ENCODE results near the gene NLRX1. TPM values are rescaled to one million over a fixed set of nuclear protein-coding genes. Genes with fewer than 3 reads are reported as not detected.
"Not testable (repeated sequence)": the region's sequence is repeated elsewhere in the genome, so short reads cannot be mapped to it uniquely, and the experiment has no call there.

The NLRX1 gene
- total RNA-seq, 1 donor from 2014 or later, result 19.1 TPM

GRCh38 chr11:119153049-119153818 lies 15.3 kb upstream of the NLRX1 start:
- DNase-seq, result no peak

GRCh38 chr11:119154178-119154577 lies 14.3 kb upstream of the NLRX1 start:
- no peak for DNase-seq

GRCh38 chr11:119155733-119156492 lies 12.6 kb upstream of the NLRX1 start:
- no peak for DNase-seq

- no peak for DNase-seq
These were observed 12.0 kb upstream of the NLRX1 start for GRCh38 chr11:119156496-119156895.

DNA sequence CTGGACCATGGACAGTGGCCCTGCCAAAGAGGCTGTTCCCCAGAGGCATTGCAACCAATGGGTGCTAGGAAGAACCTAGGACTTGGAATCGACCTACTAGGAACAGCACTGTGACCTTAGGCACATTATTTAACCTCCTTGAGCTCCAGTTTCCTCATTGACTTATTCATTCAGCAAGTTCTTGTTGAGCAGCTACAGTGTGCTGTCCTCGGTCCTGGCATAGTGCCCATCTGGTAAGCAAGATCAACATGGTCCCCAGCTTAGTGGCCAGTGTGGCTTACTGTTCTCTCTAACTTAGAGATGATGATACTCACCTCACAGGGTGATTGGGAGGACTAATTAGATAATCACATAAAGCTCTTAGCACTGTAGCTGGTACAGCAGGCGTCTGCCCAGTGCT lies 11.5 kb upstream of the NLRX1 start:
- no peak for DNase-seq

DNA sequence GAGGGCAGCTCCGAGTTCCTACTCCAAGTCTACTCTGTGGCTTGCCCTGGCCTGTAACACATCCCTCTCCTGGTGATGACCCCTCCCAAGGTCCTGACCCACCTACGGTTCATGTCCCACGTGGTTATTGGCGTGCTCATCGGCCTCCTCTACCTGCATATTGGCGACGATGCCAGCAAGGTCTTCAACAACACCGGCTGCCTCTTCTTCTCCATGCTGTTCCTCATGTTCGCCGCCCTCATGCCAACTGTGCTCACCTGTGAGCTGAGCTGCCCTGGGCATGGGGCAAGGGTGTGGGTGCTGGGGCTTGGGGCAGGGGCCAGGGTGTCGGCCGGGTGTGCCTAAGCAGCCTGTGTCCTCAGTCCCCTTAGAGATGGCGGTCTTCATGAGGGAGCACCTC lies 10.1 kb upstream of the NLRX1 start:
- no peak for DNase-seq

DNA sequence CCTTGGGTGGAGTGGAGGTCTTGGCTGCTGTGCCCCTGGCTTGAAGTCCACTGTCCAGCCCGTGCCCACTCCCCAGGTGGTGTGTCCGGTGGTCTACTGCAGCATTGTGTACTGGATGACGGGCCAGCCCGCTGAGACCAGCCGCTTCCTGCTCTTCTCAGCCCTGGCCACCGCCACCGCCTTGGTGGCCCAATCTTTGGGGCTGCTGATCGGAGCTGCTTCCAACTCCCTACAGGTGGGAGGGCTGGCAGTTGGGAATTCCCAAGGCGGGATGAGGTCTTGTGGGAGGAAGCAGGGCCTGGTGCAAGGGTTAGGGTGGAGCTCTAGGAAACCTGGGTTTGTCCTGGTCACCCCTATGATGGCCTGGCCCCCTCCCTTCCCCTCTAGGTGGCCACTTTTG lies 8.4 kb upstream of the NLRX1 start:
- DNase-seq, result no peak

- DNase-seq, result no peak
These were observed 6.7 kb upstream of the NLRX1 start for GRCh38 chr11:119161871-119162270.

- no peak for DNase-seq
These were observed 2.0 kb upstream of the NLRX1 start for GRCh38 chr11:119166368-119167076.

GRCh38 chr11:119167077-119167458 lies 1.5 kb upstream of the NLRX1 start:
- not testable (repeated sequence) for DNase-seq

GRCh38 chr11:119167933-119168332 lies 592 bp upstream of the NLRX1 start:
- no peak for DNase-seq

GRCh38 chr11:119169282-119169719 lies 776 bp downstream of the NLRX1 start:
- no peak for DNase-seq

DNA sequence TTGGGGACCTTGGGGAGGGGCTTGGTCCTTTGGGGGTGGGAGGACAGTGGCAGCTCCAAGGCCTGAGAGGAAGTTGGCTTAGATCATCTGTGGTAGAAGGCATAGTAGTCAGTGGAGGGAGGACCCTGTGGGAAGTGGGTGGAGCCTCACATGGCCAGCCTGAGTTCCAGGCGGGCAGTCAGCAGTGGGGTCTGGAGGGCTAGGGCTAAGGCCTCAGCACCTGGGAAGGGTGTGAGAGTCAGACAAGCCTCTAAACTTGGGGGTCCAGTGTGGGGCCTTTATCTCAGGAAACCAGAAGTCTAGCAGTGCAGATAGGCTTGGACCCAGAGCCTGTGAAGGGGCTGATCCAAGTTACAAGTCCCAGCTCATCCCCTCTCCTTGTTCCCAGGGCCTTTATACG lies 4.0 kb downstream of the NLRX1 start:
- no peak for DNase-seq

DNA sequence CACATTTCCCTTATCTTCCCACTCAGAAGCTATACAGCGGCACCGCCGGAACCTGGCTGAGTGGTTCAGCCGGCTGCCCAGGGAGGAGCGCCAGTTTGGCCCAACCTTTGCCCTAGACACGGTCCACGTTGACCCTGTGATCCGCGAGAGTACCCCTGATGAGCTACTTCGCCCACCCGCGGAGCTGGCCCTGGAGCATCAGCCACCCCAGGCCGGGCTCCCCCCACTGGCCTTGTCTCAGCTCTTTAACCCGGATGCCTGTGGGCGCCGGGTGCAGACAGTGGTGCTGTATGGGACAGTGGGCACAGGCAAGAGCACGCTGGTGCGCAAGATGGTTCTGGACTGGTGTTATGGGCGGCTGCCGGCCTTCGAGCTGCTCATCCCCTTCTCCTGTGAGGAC lies 4.9 kb downstream of the NLRX1 start:
- DNase-seq, result no peak

GRCh38 chr11:119175493-119176077 lies 7.1 kb downstream of the NLRX1 start:
- no peak for DNase-seq

DNA sequence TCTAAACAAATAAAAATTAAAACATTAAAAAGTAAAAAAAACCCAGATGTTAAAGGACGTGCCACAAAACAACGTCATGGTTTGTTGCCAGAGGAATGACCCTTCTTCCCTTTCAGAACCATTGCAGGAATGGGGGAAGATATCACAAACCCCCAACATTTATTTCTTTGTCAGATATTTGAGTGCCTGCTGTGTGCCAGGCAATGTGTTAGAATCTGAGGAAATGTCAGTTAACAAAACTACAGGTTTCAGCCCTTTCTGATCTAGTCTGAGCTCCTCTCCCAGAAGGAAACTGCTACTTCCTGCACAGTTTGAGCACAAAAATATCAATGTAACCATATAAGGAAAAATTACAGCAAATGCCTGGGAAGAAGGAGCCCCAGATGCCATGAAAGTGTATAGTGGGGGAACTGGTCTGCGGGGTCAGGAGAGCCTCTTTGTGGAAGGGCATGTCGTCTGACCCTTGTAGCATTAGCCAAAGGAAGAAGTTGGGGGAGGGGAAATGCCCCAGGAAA lies 9.7 kb downstream of the NLRX1 start:
- DNase-seq, result no peak

DNA sequence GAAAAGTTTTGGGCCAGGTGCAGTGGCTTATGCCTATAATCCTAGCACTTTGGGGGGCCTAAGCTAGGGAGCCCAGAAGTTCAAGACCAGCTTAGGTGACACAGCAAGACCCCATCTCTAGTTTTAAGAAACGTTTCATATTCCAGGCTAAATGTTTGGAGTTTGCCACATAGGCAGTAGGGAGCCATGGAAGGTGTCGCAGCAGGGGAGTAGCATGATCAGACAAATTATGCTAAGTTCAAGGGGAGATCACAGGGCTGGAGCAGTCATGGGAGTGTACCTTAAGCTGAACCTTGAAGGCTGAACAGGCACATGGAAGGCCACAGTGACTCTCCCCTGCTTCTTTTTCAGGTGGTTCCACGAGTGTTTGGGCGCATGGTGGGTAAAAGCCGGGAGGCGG lies 10.8 kb downstream of the NLRX1 start:
- DNase-seq, result no peak

GRCh38 chr11:119179983-119180382 lies 11.5 kb downstream of the NLRX1 start:
- no peak for DNase-seq

GRCh38 chr11:119180729-119181676 lies 12.5 kb downstream of the NLRX1 start:
- no peak for DNase-seq

DNA sequence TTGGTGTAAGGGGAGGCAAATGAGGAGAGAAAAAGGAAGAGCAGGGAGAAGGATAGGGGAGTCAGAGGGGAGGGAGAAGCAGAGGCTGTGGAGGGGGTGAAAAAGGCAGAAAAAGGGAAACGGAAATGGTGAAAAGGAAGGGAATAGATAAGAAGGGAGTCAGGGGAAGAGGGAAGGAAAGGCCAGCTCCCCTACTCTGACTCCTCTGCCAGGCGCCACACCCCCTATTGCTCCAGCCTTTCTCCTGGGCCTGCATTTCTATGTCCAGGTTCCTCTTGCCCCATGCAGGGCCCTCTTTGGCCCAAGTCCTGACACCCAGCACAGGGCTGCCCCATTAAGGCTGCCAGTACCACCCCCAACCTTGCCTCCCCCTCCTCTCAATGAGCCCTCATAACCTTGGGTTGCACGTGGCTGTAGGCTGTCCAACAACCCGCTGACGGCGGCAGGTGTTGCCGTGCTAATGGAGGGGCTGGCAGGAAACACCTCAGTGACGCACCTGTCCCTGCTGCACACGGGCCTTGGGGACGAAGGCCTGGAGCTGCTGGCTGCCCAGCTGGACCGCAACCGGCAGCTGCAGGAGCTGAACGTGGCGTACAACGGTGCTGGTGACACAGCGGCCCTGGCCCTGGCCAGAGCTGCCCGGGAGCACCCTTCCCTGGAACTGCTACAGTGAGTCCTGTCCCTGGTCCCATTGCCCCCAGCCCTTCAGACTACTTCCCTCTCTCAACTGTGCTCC lies 13.3 kb downstream of the NLRX1 start:
- DNase-seq, result no peak

DNA sequence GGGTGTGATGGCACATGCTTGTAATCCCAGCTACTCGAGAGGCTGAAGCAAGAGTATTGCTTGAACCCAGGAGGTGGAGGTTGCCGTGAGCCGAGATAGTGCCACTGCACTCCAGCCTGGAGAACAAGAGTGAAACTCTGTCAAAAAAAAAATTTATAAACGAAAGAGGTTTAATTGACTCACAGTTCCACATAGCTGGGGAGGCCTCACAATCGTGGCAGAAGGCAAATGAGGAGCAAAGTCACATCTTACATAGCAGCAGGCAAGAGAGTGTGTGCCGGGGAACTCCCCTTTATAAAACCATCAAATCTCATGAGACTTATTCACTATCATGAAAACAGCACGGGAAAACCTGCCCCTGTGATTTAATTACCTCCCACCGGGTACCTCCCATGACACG lies 15.9 kb downstream of the NLRX1 start:
- not testable (repeated sequence) for DNase-seq
